K562 (cell line): Measurements from ENCODE around the gene EMILIN1. TPM values are rescaled to one million over a fixed set of nuclear protein-coding genes. Genes with fewer than 3 reads are reported as not detected.

Experiments
- CCNT2 ChIP-seq: IDR thresholded peaks from 2 replicates; pipeline ENCODE4 v1.6.1; 2011; ENCODE audit warnings: borderline replicate concordance, low read depth, mild to moderate bottlenecking, moderate library complexity, mixed read lengths, low read length; ENCODE audit not compliant: insufficient read length; ENCODE audit errors: extremely low read depth
- ILF3 ChIP-seq: fragments of 450-650 bp; IDR thresholded peaks from 2 replicates; pipeline ENCODE4 v1.6.1; 2018; ENCODE audit warnings: antibody characterized with exemption, mild to moderate bottlenecking, moderate library complexity, borderline replicate concordance
- MEF2A ChIP-seq: IDR thresholded peaks from 2 replicates; pipeline ENCODE4 v1.6.1; 2011; ENCODE audit warnings: low read depth, mild to moderate bottlenecking, low read length, moderate library complexity; ENCODE audit not compliant: control insufficient read depth
- MTF1 ChIP-seq: fragments of 250-450 bp; sonication (Bioruptor Pico); IDR thresholded peaks from 2 replicates; pipeline ENCODE4 v1.9.0; 2021; ENCODE audit warnings: moderate library complexity, mild to moderate bottlenecking, inconsistent platforms, borderline replicate concordance
- NBN ChIP-seq: fragments of 450-650 bp; IDR thresholded peaks from 2 replicates; pipeline ENCODE4 v1.6.1; 2016; ENCODE audit warnings: low read depth, mild to moderate bottlenecking
- NFIC ChIP-seq: fragments of 450-650 bp; IDR thresholded peaks from 2 replicates; pipeline ENCODE4 v1.6.1; 2017; ENCODE audit warnings: mild to moderate bottlenecking, inconsistent platforms
- PCBP1 ChIP-seq: fragments of 200-400 bp; formaldehyde crosslinking; IDR thresholded peaks from 2 replicates; pipeline ENCODE4 v1.6.1; 2018; ENCODE audit warnings: mild to moderate bottlenecking, low read depth, low read length; ENCODE audit not compliant: poor library complexity, severe bottlenecking
- RBM25 ChIP-seq: fragments of 200-400 bp; formaldehyde crosslinking; IDR thresholded peaks from 2 replicates; pipeline ENCODE4 v1.6.1; 2018; ENCODE audit warnings: low read length, low read depth, moderate library complexity; ENCODE audit not compliant: severe bottlenecking
- SIN3A ChIP-seq, 2 experiments: fragments of 150-350 bp in 1 of 2; IDR thresholded peaks; 2 replicates each; pipeline ENCODE4 v1.6.1; 2011 to 2016; ENCODE audit warnings: borderline replicate concordance in 2 of 2, low read depth in 2 of 2, low read length in 2 of 2, mild to moderate bottlenecking in 2 of 2, moderate library complexity in 2 of 2; ENCODE audit not compliant: control insufficient read depth in 1 of 2
- SMAD4 ChIP-seq: fragments of 250-450 bp; sonication (Bioruptor Pico); conservative IDR thresholded peaks from 2 replicates; pipeline ENCODE4 v1.8.0; 2021; ENCODE audit warnings: inconsistent platforms, mild to moderate bottlenecking, moderate library complexity
- SMARCA4 ChIP-seq: fragments of 450-650 bp; IDR thresholded peaks from 2 replicates; pipeline ENCODE4 v1.6.1; 2016
- SRSF9 ChIP-seq: fragments of 200-400 bp; formaldehyde crosslinking; IDR thresholded peaks from 2 replicates; pipeline ENCODE4 v1.6.1; 2017; ENCODE audit warnings: low read depth, low read length, borderline replicate concordance
- WHSC1 ChIP-seq: IDR thresholded peaks from one replicate; pipeline ENCODE4 v1.6.1; 2012; ENCODE audit warnings: low read length, control low read depth, inconsistent platforms
- ZFPM2 ChIP-seq: fragments of 250-450 bp; sonication (Bioruptor Pico); IDR thresholded peaks from 2 replicates; pipeline ENCODE4 v1.5.1; 2022; ENCODE audit warnings: mild to moderate bottlenecking
- ZNF146 ChIP-seq: IDR thresholded peaks from one replicate; pipeline ENCODE4 v1.6.1; 2018; ENCODE audit warnings: missing compliant biosample characterization; ENCODE audit not compliant: unreplicated experiment
- polyA plus RNA-seq, 8 experiments: library from polyadenylated mRNA; depleted of rRNA in 4 of 8; stranded (reverse) in 5 of 8; unstranded in 3 of 8; fragments of >200 nt; fragmentation: Nextera tagmentation in 2 of 8; fragmentation: Illumina TruSeq in 1 of 8; extraction: Ambion mirVana in 2 of 8; extraction: Trizol in 1 of 8; gene quantifications; 2 replicates each; pipeline versions ENCODE4 v1.2.1 to v1.2.3, GENCODE V29; 2011 to 2014; ENCODE audit warnings: inconsistent platforms in 1 of 8, missing spikeins in 1 of 8
- total RNA-seq, 7 experiments: library from RNA; depleted of rRNA in 6 of 7; stranded (reverse); fragments of >200 nt in 6 of 7; fragmentation: Illumina TruSeq in 2 of 7; extraction: Trizol in 2 of 7; gene quantifications; 2 replicates each; pipeline versions ENCODE4 v1.2.1 to v1.2.3, GENCODE V29; 2011 to 2021; ENCODE audit warnings: low replicate concordance in 1 of 7
- TF ChIP-seq, protein P1 (sequence below): fragments of 450-650 bp; IDR thresholded peaks from 2 replicates; pipeline ENCODE4 v1.6.1; 2016; ENCODE audit warnings: missing biosample characterization, missing genetic modification characterization
- TF ChIP-seq, protein P2 (sequence below): fragments of 450-650 bp; formaldehyde crosslinking; IDR thresholded peaks from 2 replicates; pipeline ENCODE4 v1.4.0; 2020; ENCODE audit warnings: mild to moderate bottlenecking, moderate library complexity
- TF ChIP-seq, protein P3 (sequence below): sonication (generic); formaldehyde crosslinking; IDR thresholded peaks from 2 replicates; pipeline ENCODE4 v1.4.0; 2020; ENCODE audit warnings: mild to moderate bottlenecking, missing genetic modification reagents
- TF ChIP-seq, protein P4 (sequence below), 2 experiments: fragments of 150-350 bp in 1 of 2; IDR thresholded peaks; 2 replicates each; pipeline ENCODE4 v1.6.1; 2012 to 2016; ENCODE audit warnings: low read depth in 2 of 2, low read length in 2 of 2, mild to moderate bottlenecking in 1 of 2, moderate library complexity in 1 of 2

EMILIN1 gene
- total and polyA plus RNA-seq, 9 of the 15 experiments (the other 6 are each of a cell fraction or from before 2014, with no cell fraction given): 0.04 to 2.7 (median 0.54) TPM; not detected in 2

GRCh38 chr2:27051902-27052645, 26.3 kb upstream of the EMILIN1 start (continued):
- TF ChIP-seq, protein P1, sequence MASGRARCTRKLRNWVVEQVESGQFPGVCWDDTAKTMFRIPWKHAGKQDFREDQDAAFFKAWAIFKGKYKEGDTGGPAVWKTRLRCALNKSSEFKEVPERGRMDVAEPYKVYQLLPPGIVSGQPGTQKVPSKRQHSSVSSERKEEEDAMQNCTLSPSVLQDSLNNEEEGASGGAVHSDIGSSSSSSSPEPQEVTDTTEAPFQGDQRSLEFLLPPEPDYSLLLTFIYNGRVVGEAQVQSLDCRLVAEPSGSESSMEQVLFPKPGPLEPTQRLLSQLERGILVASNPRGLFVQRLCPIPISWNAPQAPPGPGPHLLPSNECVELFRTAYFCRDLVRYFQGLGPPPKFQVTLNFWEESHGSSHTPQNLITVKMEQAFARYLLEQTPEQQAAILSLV (tag): no peak
- TF ChIP-seq, protein P2, sequence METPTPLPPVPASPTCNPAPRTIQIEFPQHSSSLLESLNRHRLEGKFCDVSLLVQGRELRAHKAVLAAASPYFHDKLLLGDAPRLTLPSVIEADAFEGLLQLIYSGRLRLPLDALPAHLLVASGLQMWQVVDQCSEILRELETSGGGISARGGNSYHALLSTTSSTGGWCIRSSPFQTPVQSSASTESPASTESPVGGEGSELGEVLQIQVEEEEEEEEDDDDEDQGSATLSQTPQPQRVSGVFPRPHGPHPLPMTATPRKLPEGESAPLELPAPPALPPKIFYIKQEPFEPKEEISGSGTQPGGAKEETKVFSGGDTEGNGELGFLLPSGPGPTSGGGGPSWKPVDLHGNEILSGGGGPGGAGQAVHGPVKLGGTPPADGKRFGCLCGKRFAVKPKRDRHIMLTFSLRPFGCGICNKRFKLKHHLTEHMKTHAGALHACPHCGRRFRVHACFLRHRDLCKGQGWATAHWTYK (CRISPR knock-in tag): peak; percentile 57; the same call in 1 of the 2 replicates
- TF ChIP-seq, protein P3, sequence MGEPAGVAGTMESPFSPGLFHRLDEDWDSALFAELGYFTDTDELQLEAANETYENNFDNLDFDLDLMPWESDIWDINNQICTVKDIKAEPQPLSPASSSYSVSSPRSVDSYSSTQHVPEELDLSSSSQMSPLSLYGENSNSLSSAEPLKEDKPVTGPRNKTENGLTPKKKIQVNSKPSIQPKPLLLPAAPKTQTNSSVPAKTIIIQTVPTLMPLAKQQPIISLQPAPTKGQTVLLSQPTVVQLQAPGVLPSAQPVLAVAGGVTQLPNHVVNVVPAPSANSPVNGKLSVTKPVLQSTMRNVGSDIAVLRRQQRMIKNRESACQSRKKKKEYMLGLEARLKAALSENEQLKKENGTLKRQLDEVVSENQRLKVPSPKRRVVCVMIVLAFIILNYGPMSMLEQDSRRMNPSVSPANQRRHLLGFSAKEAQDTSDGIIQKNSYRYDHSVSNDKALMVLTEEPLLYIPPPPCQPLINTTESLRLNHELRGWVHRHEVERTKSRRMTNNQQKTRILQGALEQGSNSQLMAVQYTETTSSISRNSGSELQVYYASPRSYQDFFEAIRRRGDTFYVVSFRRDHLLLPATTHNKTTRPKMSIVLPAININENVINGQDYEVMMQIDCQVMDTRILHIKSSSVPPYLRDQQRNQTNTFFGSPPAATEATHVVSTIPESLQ (CRISPR knock-in tag): no peak
- TF ChIP-seq SRSF9: no peak
- TF ChIP-seq MTF1 (CRISPR knock-in tag): no peak
- no peak for TF ChIP-seq NBN
- TF ChIP-seq SIN3A (IDR thresholded peaks at IDR 0.05; ENCODE audit: borderline replicate concordance in 2 of 2, control insufficient read depth in 1 of 2, low read depth in 2 of 2, low read length in 2 of 2): no peak
- TF ChIP-seq, protein P4, sequence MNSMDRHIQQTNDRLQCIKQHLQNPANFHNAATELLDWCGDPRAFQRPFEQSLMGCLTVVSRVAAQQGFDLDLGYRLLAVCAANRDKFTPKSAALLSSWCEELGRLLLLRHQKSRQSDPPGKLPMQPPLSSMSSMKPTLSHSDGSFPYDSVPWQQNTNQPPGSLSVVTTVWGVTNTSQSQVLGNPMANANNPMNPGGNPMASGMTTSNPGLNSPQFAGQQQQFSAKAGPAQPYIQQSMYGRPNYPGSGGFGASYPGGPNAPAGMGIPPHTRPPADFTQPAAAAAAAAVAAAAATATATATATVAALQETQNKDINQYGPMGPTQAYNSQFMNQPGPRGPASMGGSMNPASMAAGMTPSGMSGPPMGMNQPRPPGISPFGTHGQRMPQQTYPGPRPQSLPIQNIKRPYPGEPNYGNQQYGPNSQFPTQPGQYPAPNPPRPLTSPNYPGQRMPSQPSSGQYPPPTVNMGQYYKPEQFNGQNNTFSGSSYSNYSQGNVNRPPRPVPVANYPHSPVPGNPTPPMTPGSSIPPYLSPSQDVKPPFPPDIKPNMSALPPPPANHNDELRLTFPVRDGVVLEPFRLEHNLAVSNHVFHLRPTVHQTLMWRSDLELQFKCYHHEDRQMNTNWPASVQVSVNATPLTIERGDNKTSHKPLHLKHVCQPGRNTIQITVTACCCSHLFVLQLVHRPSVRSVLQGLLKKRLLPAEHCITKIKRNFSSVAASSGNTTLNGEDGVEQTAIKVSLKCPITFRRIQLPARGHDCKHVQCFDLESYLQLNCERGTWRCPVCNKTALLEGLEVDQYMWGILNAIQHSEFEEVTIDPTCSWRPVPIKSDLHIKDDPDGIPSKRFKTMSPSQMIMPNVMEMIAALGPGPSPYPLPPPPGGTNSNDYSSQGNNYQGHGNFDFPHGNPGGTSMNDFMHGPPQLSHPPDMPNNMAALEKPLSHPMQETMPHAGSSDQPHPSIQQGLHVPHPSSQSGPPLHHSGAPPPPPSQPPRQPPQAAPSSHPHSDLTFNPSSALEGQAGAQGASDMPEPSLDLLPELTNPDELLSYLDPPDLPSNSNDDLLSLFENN (IDR thresholded peaks at IDR 0.05; ENCODE audit: low read depth in 2 of 2, low read length in 2 of 2): no peak
- no peak for TF ChIP-seq NFIC
- TF ChIP-seq CCNT2: no peak
- TF ChIP-seq PCBP1: no peak
- no peak for TF ChIP-seq SMARCA4
- no peak for TF ChIP-seq RBM25
- TF ChIP-seq MEF2A: no peak
- TF ChIP-seq ILF3: no peak
- TF ChIP-seq ZFPM2: no peak
- no peak for TF ChIP-seq WHSC1
- 0 out of 2 replicates have a peak, but pooled peaks have one; percentile 28 for TF ChIP-seq SMAD4 (CRISPR knock-in tag)
- TF ChIP-seq ZNF146 (CRISPR knock-in tag): no peak
